ENCODE results near the gene TIFAB.

TIFAB gene

DNA sequence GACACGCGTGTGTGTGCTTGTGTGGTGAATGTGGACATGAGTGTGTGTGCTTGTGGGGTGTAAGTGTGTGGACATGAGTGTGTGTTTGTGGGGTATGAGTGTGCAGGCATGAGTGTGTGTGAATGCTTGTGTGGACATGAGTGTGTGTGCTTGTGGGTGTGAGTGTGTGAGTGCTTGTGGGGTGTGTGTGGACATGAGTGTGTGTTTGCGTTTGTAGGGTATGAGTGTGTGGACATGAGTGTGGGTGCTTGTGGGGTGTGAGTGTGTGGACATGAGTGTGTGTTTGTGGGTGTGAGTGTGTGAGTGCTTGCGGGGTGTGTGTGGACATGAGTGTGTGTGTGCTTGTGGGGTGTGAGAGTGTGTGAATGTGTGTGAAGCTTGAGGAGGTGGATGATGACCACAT, 29.8 kb upstream of the TIFAB start:
- no peak for DNase-seq (ENCODE audit: extremely low read depth, low read depth)
- H3K4me3 ChIP-seq (replicated peaks; ENCODE audit: low read depth, low read length), result no peak overlapping the region
- TF ChIP-seq, protein P1, sequence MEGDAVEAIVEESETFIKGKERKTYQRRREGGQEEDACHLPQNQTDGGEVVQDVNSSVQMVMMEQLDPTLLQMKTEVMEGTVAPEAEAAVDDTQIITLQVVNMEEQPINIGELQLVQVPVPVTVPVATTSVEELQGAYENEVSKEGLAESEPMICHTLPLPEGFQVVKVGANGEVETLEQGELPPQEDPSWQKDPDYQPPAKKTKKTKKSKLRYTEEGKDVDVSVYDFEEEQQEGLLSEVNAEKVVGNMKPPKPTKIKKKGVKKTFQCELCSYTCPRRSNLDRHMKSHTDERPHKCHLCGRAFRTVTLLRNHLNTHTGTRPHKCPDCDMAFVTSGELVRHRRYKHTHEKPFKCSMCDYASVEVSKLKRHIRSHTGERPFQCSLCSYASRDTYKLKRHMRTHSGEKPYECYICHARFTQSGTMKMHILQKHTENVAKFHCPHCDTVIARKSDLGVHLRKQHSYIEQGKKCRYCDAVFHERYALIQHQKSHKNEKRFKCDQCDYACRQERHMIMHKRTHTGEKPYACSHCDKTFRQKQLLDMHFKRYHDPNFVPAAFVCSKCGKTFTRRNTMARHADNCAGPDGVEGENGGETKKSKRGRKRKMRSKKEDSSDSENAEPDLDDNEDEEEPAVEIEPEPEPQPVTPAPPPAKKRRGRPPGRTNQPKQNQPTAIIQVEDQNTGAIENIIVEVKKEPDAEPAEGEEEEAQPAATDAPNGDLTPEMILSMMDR (IDR thresholded peaks at IDR 0.05; ENCODE audit: low read depth, low read length, missing control alignments), result no peak

DNA sequence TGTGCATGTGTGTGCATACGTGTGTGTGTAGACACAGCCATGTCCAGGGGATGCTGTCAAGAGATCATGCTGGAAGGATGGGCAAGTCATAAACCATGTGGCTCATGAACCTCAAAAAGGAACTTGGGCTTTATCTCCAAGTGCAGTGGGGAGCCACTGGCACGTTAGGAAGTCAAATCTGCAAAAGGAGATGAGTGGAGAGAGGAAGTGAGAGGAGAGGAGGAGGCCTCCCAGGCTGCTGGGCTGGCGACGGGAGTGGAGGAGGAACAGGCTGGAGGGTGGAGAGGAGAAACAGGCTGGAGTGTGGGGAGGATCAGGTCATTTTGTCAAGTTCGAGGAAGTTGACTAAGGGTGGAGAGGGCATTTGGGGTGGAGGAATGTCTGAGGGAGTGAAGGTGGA, 29.2 kb upstream of the TIFAB start:
- no peak overlapping the region for H3K4me3 ChIP-seq (replicated peaks; ENCODE audit: low read depth, low read length)
- TF ChIP-seq, protein P1 (IDR thresholded peaks at IDR 0.05; ENCODE audit: low read depth, low read length, missing control alignments), result no peak
- no peak for DNase-seq (ENCODE audit: extremely low read depth, low read depth)

DNA sequence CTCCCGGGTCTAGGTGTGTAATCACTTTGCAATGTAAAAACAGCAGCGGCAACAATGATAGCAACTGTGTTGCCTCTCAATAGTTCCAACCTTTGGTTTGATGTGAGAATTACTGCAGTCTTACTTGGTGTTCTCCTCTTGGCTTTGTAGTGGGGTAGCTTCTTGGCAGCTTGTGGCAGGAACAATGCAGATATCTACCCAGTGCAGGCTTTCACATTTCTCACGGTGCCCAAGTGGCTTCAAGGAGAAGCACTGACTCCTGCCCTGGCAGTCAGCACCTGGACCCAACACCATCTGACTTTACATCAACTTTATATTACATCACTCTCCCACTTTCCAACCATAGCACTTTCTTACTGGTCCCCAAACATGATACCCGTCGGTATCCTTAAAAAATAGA, 28.4 kb upstream of the TIFAB start:
- TF ChIP-seq, protein P1 (IDR thresholded peaks at IDR 0.05; ENCODE audit: low read depth, low read length, missing control alignments), result no peak
- H3K4me3 ChIP-seq (replicated peaks; ENCODE audit: low read depth, low read length), result no peak overlapping the region
- DNase-seq (ENCODE audit: extremely low read depth, low read depth), result no peak

DNA sequence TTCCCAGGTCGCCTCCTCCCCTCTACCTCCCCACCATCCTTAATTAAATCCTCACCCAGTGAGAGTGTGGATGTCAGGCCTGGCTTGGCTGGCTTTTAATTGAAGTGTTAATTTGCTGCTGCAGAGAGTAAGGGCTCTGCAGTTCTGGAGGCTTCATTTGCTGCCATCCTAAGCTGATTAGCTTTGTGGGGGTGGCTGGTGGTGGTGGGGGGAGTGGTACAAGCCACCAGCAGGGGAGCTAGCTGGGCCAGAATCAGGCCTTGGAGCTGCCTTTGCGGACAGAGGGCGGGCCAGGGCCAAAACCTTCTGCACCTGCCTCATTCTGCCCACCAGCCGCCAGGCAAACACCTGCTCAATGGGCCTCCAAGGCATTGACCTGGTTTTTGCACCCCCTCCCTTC, 26.8 kb upstream of the TIFAB start:
- no peak for DNase-seq (ENCODE audit: extremely low read depth, low read depth)
- TF ChIP-seq, protein P1 (IDR thresholded peaks at IDR 0.05; ENCODE audit: low read depth, low read length, missing control alignments), result no peak

DNA sequence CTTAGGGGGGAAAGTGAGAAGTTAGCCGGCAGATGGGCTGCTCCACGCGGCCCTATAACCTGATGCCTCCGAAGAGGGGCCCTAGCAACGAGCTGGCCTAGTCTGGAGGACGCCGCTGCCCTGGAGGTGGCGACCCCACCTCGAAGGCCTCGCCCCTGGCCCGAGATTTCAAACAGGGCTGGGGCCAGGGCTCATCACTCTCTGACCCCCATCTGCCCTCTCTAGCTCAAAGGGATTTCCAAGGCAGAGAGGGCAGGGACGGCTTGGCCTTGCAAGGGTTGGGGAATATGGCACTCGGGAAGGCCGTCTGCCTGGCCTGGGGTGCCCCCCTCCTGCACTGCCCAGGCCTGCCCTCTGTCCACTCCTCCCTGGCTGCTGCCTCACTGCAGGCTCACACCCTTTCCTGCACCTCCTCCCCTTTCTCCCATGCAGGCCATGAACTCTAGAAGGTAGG, 25.5 kb upstream of the TIFAB start:
- TF ChIP-seq, protein P1 (IDR thresholded peaks at IDR 0.05; ENCODE audit: low read depth, low read length, missing control alignments), result no peak
- DNase-seq (ENCODE audit: extremely low read depth, low read depth), result no peak
- no peak overlapping the region for H3K4me3 ChIP-seq (replicated peaks; ENCODE audit: low read depth, low read length)

More for the DNA sequence above, 26.8 kb upstream of the TIFAB start:
- H3K4me3 ChIP-seq (replicated peaks; ENCODE audit: low read depth, low read length), result no peak overlapping the region

DNA sequence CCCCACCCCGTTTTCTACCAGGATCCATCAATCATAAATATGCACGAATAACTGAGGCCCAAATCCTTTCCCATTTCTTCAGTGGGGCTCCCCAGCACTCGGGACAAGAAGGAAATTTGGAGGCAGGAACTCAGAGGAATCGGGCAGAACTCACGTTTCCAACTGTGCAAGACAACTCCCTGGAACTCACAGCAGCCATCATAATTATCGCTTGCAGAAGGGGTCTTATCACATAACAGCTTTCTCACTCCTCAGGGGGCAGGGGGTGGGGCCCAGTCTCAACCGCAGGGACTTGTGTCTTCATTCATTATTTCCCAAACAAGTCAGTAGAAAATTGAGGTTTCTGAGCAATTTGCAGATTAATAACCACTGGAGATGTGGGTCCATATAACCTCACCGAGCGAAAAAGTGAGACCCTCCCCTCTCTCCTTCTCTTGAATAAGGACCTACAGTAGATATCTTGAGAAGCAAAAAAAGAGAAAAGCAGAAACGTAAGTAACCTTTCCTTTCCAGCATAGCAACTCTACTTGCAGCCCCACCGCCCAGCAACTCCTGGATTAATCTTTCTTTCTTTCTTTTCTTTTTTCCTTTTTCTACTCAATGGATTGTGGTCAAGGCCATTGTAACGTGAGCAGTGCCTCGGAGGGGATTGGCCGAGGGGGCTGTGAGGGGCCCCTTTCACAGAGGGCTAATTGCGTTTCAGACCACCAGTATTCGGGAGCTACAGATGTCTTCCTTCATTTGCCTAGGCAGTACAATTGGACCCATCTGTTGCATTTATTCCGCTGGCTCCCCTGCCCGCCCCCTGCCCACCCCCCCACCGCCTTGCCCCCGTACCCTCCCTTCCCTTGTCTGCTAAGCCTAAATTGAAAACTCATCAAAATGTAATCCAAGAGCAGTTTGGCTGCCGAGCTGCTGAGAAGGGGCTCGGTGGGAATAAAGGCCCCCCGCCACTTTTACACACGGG, 24.7 kb upstream of the TIFAB start:
- no peak overlapping the region for H3K4me3 ChIP-seq (replicated peaks; ENCODE audit: low read depth, low read length)
- DNase-seq (ENCODE audit: extremely low read depth, low read depth), result no peak
- TF ChIP-seq, protein P1 (IDR thresholded peaks at IDR 0.05; ENCODE audit: low read depth, low read length, missing control alignments), result no peak

All from HFF-Myc (cell line).